Measurements from ENCODE around the gene PAPPA.

DNA sequence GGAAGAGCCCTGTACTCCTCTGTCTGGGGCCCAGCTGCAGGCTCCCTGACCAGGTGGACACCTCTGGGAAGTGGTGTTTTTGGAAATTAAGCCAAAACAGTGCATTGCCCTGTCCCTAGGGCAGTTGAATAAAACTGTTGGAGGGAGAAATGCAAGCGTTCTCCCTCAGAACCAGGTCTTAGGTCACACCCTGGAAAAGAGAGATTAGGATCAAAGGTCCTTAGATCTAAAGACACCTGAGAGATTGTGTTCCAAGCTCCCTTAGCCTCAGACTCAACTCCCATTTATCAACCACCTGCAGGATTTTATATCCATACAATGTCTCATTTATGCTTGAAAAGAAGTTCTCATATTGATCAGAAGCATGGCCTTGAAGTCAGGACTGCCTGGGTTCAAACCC, 64.8 kb downstream of the PAPPA start:
- no peak for TF ChIP-seq POLR2A (IDR thresholded peaks at IDR 0.05)
- no peak for TF ChIP-seq CTCF (IDR thresholded peaks at IDR 0.05)

Data from adrenal gland (tissue), 5 donors.